Central memory CD8-positive, alpha-beta T cell (primary cell): ENCODE results near the gene TMEM150C.
"Not testable (repeated sequence)": the region's sequence is repeated elsewhere in the genome, so short reads cannot be mapped to it uniquely, and the experiment has no call there.

Source experiments
- ATAC-seq: fragments of 150-1000 bp; cut with Tn5 transposase; replicated peaks from 2 replicates; pipeline ENCODE4 v1.10.0; 2022; ENCODE audit warnings: mild to moderate bottlenecking, moderate FRiP score, moderate number of reproducible peaks; ENCODE audit not compliant: poor library complexity, severe bottlenecking; ENCODE audit errors: extremely low read depth
- DNase-seq, 2 donors: peaks; one replicate each; pipeline ENCODE4 v3.0.0; 2021; ENCODE audit warnings: low spot score in 2 of 2
- H3K27ac Mint-ChIP-seq: one replicate; pipeline ENCODE4 v1.8.0; 2022; ENCODE audit warnings: low read depth, mild to moderate bottlenecking, moderate library complexity, mixed read lengths
- H3K27me3 Mint-ChIP-seq: one replicate; pipeline ENCODE4 v1.8.0; 2022; ENCODE audit warnings: mixed read lengths
- H3K36me3 Mint-ChIP-seq: one replicate; pipeline ENCODE4 v1.8.0; 2022; ENCODE audit warnings: mild to moderate bottlenecking, moderate library complexity, mixed read lengths; ENCODE audit not compliant: insufficient read depth
- H3K4me1 Mint-ChIP-seq: one replicate; pipeline ENCODE4 v1.8.0; 2022; ENCODE audit warnings: mixed read lengths
- H3K4me3 Mint-ChIP-seq: one replicate; pipeline ENCODE4 v1.8.0; 2022; ENCODE audit warnings: mild to moderate bottlenecking, moderate library complexity, mixed read lengths
- H3K9me3 Mint-ChIP-seq: one replicate; pipeline ENCODE4 v1.8.0; 2022; ENCODE audit warnings: mixed read lengths

TMEM150C gene

DNA sequence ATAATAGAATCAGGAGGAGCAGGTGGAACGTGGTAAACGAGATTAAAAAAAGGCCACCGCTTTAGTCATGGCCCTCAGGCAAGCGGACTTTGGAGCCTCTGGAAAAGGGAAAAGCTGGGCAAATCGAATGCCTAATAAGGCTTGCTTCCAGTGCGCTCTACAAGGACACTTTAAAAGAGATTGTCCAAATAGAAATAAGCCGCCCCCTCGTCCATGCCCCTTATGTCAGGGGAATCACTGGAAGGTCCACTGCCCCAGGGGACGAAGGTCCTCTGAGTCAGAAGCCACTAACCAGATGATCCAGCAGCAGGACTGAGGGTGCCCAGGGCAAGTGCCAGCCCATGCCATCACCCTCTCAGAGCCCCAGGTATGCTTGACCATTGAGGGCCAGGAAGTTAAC, 84.3 kb downstream of the TMEM150C start:
- not testable (repeated sequence) for DNase-seq, H3K36me3 Mint-ChIP-seq, ATAC-seq

DNA sequence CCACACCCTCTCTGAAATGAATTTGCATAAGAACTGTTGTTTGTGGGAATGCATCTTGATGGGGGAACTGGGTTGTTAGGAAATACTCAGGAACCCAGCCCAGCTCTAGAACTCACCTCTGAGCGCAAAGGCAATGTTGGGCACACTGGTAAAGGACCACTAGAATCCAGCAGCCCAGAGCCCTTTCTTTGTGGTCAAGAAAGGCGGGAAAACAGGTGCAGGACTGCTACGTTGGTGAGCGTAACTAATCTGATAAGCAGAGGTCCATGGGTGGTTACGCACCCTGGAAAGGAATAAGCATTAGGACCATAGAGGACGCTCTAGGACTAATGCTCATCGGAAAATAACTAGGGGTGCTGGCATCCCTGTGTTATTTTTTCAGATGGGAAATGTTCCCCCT, 85.9 kb downstream of the TMEM150C start:
- not testable (repeated sequence) for H3K4me1 Mint-ChIP-seq, H3K4me3 Mint-ChIP-seq, H3K27ac Mint-ChIP-seq, H3K9me3 Mint-ChIP-seq, DNase-seq, H3K36me3 Mint-ChIP-seq, ATAC-seq, H3K27me3 Mint-ChIP-seq

More for the DNA sequence above, 84.3 kb downstream of the TMEM150C start:
- H3K27ac Mint-ChIP-seq, H3K9me3 Mint-ChIP-seq, H3K4me3 Mint-ChIP-seq, H3K27me3 Mint-ChIP-seq, H3K4me1 Mint-ChIP-seq: not testable (repeated sequence)

DNA sequence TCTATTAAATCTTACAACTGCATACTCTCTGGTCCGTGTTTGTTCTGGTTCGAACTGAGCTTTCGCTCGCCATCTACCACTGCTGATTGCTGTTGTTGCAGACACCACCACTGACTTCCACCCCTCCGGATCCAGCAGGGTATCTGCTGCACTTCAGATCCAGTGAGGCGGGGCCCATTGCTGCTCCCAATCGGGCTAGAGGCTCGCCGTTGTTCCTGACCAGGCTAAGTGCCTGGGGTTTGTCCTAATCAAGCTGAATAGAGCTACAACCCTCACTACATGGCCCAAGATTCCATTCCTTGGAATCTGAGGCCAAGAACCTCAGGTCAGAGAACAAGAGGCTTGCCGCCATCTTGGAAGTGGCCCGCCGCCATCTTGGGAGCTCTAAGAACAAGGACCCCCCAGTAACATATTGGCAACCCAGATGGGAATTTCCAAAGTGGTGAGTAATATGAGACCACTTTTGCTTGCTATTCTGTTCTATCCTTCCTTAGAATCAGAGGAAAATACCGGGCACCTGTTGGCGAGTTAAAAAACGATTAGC, 88.1 kb downstream of the TMEM150C start:
- H3K9me3 Mint-ChIP-seq = no peaks in the 10 kb centered on the region
- no peaks in the 10 kb centered on the region for H3K27me3 Mint-ChIP-seq
- DNase-seq (no peak), ATAC-seq (no peak)
- peaks cover 4% of the 10 kb centered on the region for H3K36me3 Mint-ChIP-seq
- H3K4me1 Mint-ChIP-seq = no peaks in the 10 kb centered on the region
- no peak overlapping the region for H3K4me3 Mint-ChIP-seq
- no peak overlapping the region for H3K27ac Mint-ChIP-seq

DNA sequence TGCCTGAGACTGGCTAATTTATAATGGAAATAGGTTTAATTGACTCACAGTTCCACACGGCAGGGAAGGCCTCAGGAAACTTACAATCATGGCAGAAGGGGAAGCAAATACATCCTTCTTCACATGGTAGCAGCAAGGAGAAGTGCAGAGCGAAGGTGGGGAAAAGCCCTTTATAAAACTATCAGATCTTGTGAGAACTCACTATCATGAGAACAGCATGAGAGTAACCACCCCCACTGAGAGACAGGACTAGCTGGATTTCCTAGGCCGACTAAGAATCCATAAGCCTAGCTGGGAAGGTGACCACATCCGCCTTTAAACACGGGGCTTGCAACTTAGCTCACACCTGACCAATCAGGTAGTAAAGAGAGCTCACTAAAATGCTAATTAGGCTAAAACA, 88.7 kb downstream of the TMEM150C start:
- not testable (repeated sequence) for ATAC-seq, DNase-seq, H3K27ac Mint-ChIP-seq, H3K4me3 Mint-ChIP-seq, H3K27me3 Mint-ChIP-seq, H3K4me1 Mint-ChIP-seq, H3K36me3 Mint-ChIP-seq, H3K9me3 Mint-ChIP-seq

GRCh38 chr4:82469791-82470345, 91.9 kb downstream of the TMEM150C start:
- peaks cover 8% of the 10 kb centered on the region for H3K36me3 Mint-ChIP-seq
- no peak for ATAC-seq
- no peaks in the 10 kb centered on the region for H3K9me3 Mint-ChIP-seq
- H3K4me3 Mint-ChIP-seq = no peak overlapping the region
- no peaks in the 10 kb centered on the region for H3K27me3 Mint-ChIP-seq
- no peaks in the 10 kb centered on the region for H3K4me1 Mint-ChIP-seq
- no peak overlapping the region for H3K27ac Mint-ChIP-seq
- no peak for DNase-seq

GRCh38 chr4:82467471-82467870, 94.3 kb downstream of the TMEM150C start:
- no peaks in the 10 kb centered on the region for H3K4me1 Mint-ChIP-seq
- no peak overlapping the region for H3K4me3 Mint-ChIP-seq
- DNase-seq (no peak), ATAC-seq (no peak)
- no peaks in the 10 kb centered on the region for H3K9me3 Mint-ChIP-seq
- no peak overlapping the region for H3K27ac Mint-ChIP-seq
- H3K36me3 Mint-ChIP-seq = peaks cover 11% of the 10 kb centered on the region
- H3K27me3 Mint-ChIP-seq = no peaks in the 10 kb centered on the region

DNA sequence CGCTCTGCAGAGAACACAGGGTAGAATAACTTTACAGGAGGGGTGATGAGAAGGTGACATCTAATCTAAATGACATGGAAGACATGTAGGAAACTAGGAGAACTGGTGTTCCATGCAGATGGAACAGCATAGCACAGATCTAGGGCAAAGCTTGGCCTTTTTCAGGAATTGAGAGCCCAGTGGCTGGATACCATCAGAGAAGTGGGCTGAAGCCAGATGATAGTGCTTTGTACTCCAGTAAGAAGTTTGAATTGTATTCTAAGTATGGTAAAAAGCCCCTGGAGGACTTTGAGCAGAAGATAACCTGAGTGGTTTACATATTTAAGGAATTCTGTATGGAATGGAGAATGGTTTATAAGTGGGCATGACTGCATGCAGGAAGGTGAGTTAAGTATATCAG, 98.6 kb downstream of the TMEM150C start:
- H3K4me3 Mint-ChIP-seq = no peak overlapping the region
- H3K27ac Mint-ChIP-seq = peak overlapping the region; percentile 5
- no peaks in the 10 kb centered on the region for H3K27me3 Mint-ChIP-seq
- H3K4me1 Mint-ChIP-seq = no peaks in the 10 kb centered on the region
- ATAC-seq (no peak), DNase-seq (no peak)
- peaks cover 22% of the 10 kb centered on the region for H3K36me3 Mint-ChIP-seq
- no peaks in the 10 kb centered on the region for H3K9me3 Mint-ChIP-seq

- H3K4me3 Mint-ChIP-seq = no peak overlapping the region
- H3K4me1 Mint-ChIP-seq = no peaks in the 10 kb centered on the region
- peaks cover 27% of the 10 kb centered on the region for H3K36me3 Mint-ChIP-seq
- ATAC-seq (peak; percentile 64), DNase-seq (peak; percentile 77 to 89)
- H3K27me3 Mint-ChIP-seq = no peaks in the 10 kb centered on the region
- no peak overlapping the region for H3K27ac Mint-ChIP-seq
- no peaks in the 10 kb centered on the region for H3K9me3 Mint-ChIP-seq
These were observed 99.4 kb downstream of the TMEM150C start for GRCh38 chr4:82462415-82462831.

GRCh38 chr4:82461710-82462109, 100.1 kb downstream of the TMEM150C start:
- peaks cover 33% of the 10 kb centered on the region for H3K36me3 Mint-ChIP-seq
- H3K9me3 Mint-ChIP-seq = no peaks in the 10 kb centered on the region
- DNase-seq (no peak), ATAC-seq (no peak)
- H3K27ac Mint-ChIP-seq = no peak overlapping the region
- H3K4me3 Mint-ChIP-seq = no peak overlapping the region
- H3K27me3 Mint-ChIP-seq = no peaks in the 10 kb centered on the region
- no peaks in the 10 kb centered on the region for H3K4me1 Mint-ChIP-seq

DNA sequence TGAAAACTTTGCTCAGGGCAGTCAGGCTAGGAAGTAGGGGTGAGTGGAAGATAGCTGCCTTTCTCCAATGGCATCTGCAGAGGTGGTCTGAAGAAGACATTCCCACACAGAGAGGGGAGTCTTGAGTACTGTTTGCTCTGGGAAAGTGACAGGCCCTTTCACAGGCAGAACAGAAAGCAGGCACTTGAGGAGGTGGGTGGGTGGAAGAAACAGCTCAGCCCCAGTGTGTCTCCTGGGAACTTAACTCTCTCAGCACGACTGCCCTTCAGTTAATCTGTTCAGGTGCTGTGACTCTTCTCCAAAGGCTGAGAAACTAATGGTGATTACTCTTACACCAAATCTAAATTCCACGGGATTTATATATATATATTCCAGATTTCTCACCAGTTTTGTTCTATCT, 103.1 kb downstream of the TMEM150C start:
- Mint-ChIP-seq H3K9me3 (no peaks in the 10 kb centered on the region), H3K4me1 (no peaks in the 10 kb centered on the region), H3K36me3 (peaks cover 36% of the 10 kb centered on the region), H3K4me3 (no peak overlapping the region), H3K27me3 (no peaks in the 10 kb centered on the region), H3K27ac (no peak overlapping the region)
- ATAC-seq = no peak
- DNase-seq = no peak

GRCh38 chr4:82457266-82457665, 104.5 kb downstream of the TMEM150C start:
- DNase-seq = no peak
- no peak for ATAC-seq
- Mint-ChIP-seq H3K4me3 (no peak overlapping the region), H3K9me3 (no peaks in the 10 kb centered on the region), H3K36me3 (peaks cover 43% of the 10 kb centered on the region), H3K4me1 (no peaks in the 10 kb centered on the region), H3K27me3 (no peaks in the 10 kb centered on the region), H3K27ac (no peak overlapping the region)

DNA sequence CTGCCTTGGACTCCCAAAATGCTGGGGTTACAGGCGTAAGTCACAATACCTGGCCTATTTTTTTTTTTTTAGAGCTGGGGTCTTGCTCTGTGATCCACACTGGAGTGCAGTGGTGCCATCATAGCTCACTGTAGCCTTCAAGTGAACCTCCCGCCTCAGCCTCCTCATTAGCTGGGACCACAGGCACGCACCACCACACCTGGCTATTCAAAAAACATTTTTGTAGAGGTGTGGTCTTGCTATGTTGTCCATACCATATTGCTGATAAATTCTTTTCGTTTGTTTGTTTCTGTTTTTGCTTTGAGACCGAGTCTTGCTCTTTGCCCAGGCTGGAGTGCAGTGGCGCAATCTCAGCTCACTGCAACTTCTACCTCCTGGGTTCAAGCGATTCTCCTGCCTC, 109.8 kb downstream of the TMEM150C start:
- Mint-ChIP-seq H3K4me1 (peaks cover 14% of the 10 kb centered on the region), H3K27ac (no peak overlapping the region), H3K9me3 (no peaks in the 10 kb centered on the region), H3K4me3 (no peak overlapping the region), H3K36me3 (peaks cover 66% of the 10 kb centered on the region), H3K27me3 (no peaks in the 10 kb centered on the region)
- no peak for ATAC-seq
- no peak for DNase-seq

DNA sequence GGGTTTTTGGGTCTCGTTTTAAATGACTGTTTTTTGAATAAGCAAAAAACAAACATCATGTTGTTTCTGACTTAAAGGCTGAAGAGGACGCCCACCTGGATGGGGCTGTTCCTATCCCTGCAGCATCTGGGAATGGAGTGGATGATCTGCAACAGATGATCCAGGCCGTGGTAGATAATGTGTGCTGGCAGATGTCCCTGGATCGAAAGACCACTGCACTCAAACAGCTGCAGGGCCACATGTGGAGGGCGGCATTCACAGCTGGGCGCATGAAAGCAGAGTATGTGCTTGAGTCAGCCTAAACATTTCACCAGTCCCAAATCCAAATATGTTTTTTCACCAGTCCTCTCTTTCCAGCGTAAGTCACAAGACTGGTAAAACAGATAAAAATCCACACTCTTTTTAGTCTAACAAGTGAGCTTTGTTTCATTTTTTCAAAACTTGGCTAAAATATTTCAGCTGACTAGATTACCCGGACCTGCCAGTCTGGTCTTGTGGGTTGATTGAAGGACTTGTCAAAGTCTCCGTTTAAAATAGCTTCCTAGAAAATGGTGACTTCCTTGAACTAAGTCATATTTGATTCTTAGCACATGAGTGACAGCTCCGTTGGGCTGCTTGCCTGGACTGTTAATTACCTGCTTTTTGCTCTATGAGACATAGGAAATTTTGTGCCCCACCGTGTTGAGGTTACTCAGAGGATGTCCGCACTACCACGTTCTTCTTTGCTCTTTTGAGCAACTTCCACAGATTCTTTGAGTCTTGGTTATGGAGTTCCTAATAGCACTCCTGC, 110.6 kb downstream of the TMEM150C start:
- no peak for DNase-seq
- ATAC-seq = no peak
- H3K9me3 Mint-ChIP-seq = no peaks in the 10 kb centered on the region
- peaks cover 14% of the 10 kb centered on the region for H3K4me1 Mint-ChIP-seq
- H3K27ac Mint-ChIP-seq = peak overlapping the region; percentile 52
- H3K27me3 Mint-ChIP-seq = no peaks in the 10 kb centered on the region
- H3K4me3 Mint-ChIP-seq = no peak overlapping the region
- H3K36me3 Mint-ChIP-seq = peaks cover 64% of the 10 kb centered on the region
